SK-N-SH (cell line): ENCODE measurements around the gene AIFM3. TPM values are rescaled to one million over a fixed set of nuclear protein-coding genes. Genes with fewer than 3 reads are reported as not detected.

Source experiments
- CTCF ChIA-PET: fragments of 300-600, 350-600 bp; formaldehyde crosslinking; extraction: SDS; loops from one replicate; lab custom pipeline; 2021; lab: Yijun Ruan, JAX
- POLR2A ChIA-PET: fragments of 350-600 bp; sonication (Branson Sonifier 250); formaldehyde crosslinking; extraction: SDS; loops from one replicate; lab custom pipeline; 2020; ENCODE audit warnings: antibody characterized with exemption, inconsistent platforms; lab: Yijun Ruan, JAX
- DNase-seq: peaks from one replicate; pipeline ENCODE4 v3.0.0; 2012
- H2AFZ ChIP-seq: fragments of 200-600 bp; sonication (generic); 2 replicates; pipeline ENCODE4 v1.8.1; 2016; ENCODE audit warnings: antibody characterized with exemption, mild to moderate bottlenecking, low read depth
- H3F3A ChIP-seq: fragments of 200-600 bp; sonication (generic); replicated peaks from 2 replicates; pipeline ENCODE3; 2016; ENCODE audit warnings: antibody characterized with exemption, mild to moderate bottlenecking; ENCODE audit not compliant: insufficient read depth
- H3K27ac ChIP-seq, 2 experiments: fragments of 200-500 bp in 1 of 2; fragments of 200-600 bp in 1 of 2; sonication (Bioruptor generic) in 1 of 2; sonication (generic), shearing (Covaris generic) in 1 of 2; 2 replicates each; pipeline versions ENCODE4 v1.5.1 to v1.6.1; 2014 to 2016; ENCODE audit warnings: low read depth in 2 of 2, inconsistent platforms in 1 of 2, low read length in 1 of 2, mild to moderate bottlenecking in 1 of 2, mixed read lengths in 1 of 2
- H3K27me3 ChIP-seq: fragments of 200-600 bp; sonication (generic), shearing (Covaris generic); 2 replicates; pipeline ENCODE4 v1.6.1; 2016; ENCODE audit warnings: mixed run types; ENCODE audit not compliant: insufficient read depth
- H3K36me3 ChIP-seq, 2 experiments: fragments of 200-500 bp in 1 of 2; fragments of 200-600 bp in 1 of 2; sonication (Bioruptor generic) in 1 of 2; sonication (generic) in 1 of 2; replicated peaks in 1 of 2; 2 replicates each; pipeline versions ENCODE3 to v1.5.1; 2014 to 2016; ENCODE audit warnings: low read length in 1 of 2, mild to moderate bottlenecking in 1 of 2; ENCODE audit not compliant: insufficient read depth in 2 of 2, control insufficient read depth in 1 of 2
- H3K4me1 ChIP-seq, 2 experiments: fragments of 200-500 bp in 1 of 2; fragments of 200-600 bp in 1 of 2; sonication (Bioruptor generic) in 1 of 2; sonication (generic), shearing (Covaris generic) in 1 of 2; 2 replicates each; pipeline versions ENCODE4 v1.5.1 to v1.6.1; 2014 to 2016; ENCODE audit warnings: low read depth in 1 of 2, low read length in 1 of 2, mixed run types in 1 of 2; ENCODE audit not compliant: insufficient read depth in 2 of 2, control insufficient read depth in 1 of 2
- H3K4me2 ChIP-seq: fragments of 200-600 bp; sonication (generic), shearing (Covaris generic); 2 replicates; pipeline ENCODE4 v1.6.1; 2017; ENCODE audit warnings: mixed run types
- H3K4me3 ChIP-seq, 2 experiments: fragments of 200-500 bp in 1 of 2; fragments of 200-600 bp in 1 of 2; sonication (Bioruptor generic) in 1 of 2; sonication (generic), shearing (Covaris generic) in 1 of 2; 2 replicates each; pipeline versions ENCODE4 v1.5.1 to v1.8.1; 2014 to 2016; ENCODE audit warnings: low read depth in 2 of 2, inconsistent platforms in 1 of 2, low read length in 1 of 2, mild to moderate bottlenecking in 1 of 2, mixed read lengths in 1 of 2, moderate library complexity in 1 of 2
- H3K79me2 ChIP-seq: fragments of 200-600 bp; sonication (generic); 2 replicates; pipeline ENCODE4 v1.8.1; 2017; ENCODE audit warnings: mild to moderate bottlenecking; ENCODE audit not compliant: insufficient read depth
- H3K9ac ChIP-seq: fragments of 200-600 bp; sonication (generic); 2 replicates; pipeline ENCODE4 v1.6.1; 2017; ENCODE audit warnings: mixed run types
- H3K9me2 ChIP-seq: fragments of 200-600 bp; sonication (generic); 2 replicates; pipeline ENCODE4 v1.6.1; 2017; ENCODE audit warnings: mixed run types
- H3K9me3 ChIP-seq: fragments of 200-600 bp; sonication (generic); 2 replicates; pipeline ENCODE4 v1.6.1; 2017; ENCODE audit warnings: mixed run types, mild to moderate bottlenecking, moderate library complexity
- H4K20me1 ChIP-seq: fragments of 200-600 bp; sonication (generic); 2 replicates; pipeline ENCODE4 v1.6.1; 2017; ENCODE audit warnings: mild to moderate bottlenecking, mixed run types; ENCODE audit not compliant: insufficient read depth
- CHD2 ChIP-seq: fragments of 150-350 bp; IDR thresholded peaks from 2 replicates; pipeline ENCODE4 v1.6.1; 2018; ENCODE audit warnings: low read length; ENCODE audit not compliant: partially characterized antibody
- ELF1 ChIP-seq: IDR thresholded peaks from 2 replicates; pipeline ENCODE4 v1.4.0; 2012
- EP300 ChIP-seq, 2 experiments: IDR thresholded peaks; 2 replicates each; pipeline versions ENCODE4 v1.4.0 to v1.6.1; 2012; ENCODE audit warnings: borderline replicate concordance in 1 of 2, low read depth in 1 of 2, low read length in 1 of 2
- EZH2phosphoT487 ChIP-seq: fragments of 200-600 bp; sonication (generic); IDR thresholded peaks from 2 replicates; pipeline ENCODE4 v1.6.1; 2017; ENCODE audit warnings: low read depth, mixed run types, mild to moderate bottlenecking, antibody characterized with exemption, moderate library complexity, borderline replicate concordance
- FOSL2 ChIP-seq: IDR thresholded peaks from 2 replicates; pipeline ENCODE4 v1.4.0; 2012; ENCODE audit warnings: low read depth, mild to moderate bottlenecking, moderate library complexity, borderline replicate concordance
- GABPA ChIP-seq: IDR thresholded peaks from 2 replicates; pipeline ENCODE4 v1.4.0; 2012; ENCODE audit warnings: low read depth, mild to moderate bottlenecking
- GATA2 ChIP-seq: sonication (generic); formaldehyde crosslinking; IDR thresholded peaks from 2 replicates; pipeline ENCODE4 v1.5.0; 2020; ENCODE audit warnings: mild to moderate bottlenecking, missing genetic modification reagents
- JUND ChIP-seq: IDR thresholded peaks from 2 replicates; pipeline ENCODE4 v1.4.0; 2012
- MAX ChIP-seq: IDR thresholded peaks from 2 replicates; pipeline ENCODE4 v1.4.0; 2012; ENCODE audit warnings: low read depth
- MEF2A ChIP-seq: IDR thresholded peaks from 2 replicates; pipeline ENCODE4 v1.4.0; 2012; ENCODE audit warnings: low read depth, borderline replicate concordance
- MXI1 ChIP-seq: IDR thresholded peaks from 2 replicates; pipeline ENCODE4 v1.6.1; 2012; ENCODE audit warnings: mild to moderate bottlenecking, low read depth, low read length, improper control_type of control experiment
- POLR2AphosphoS5 ChIP-seq: IDR thresholded peaks from 2 replicates; pipeline ENCODE4 v1.6.1; 2012; ENCODE audit warnings: low read depth, low read length
- RAD21 ChIP-seq: IDR thresholded peaks from 2 replicates; pipeline ENCODE4 v1.6.1; 2012; ENCODE audit warnings: mild to moderate bottlenecking, low read length
- RCOR1 ChIP-seq: fragments of 150-350 bp; IDR thresholded peaks from 2 replicates; pipeline ENCODE4 v1.6.1; 2017; ENCODE audit warnings: antibody characterized with exemption, low read length
- RXRA ChIP-seq: IDR thresholded peaks from 2 replicates; pipeline ENCODE4 v1.4.0; 2012; ENCODE audit warnings: low read depth, mild to moderate bottlenecking, borderline replicate concordance
- SIN3A ChIP-seq: IDR thresholded peaks from 2 replicates; pipeline ENCODE4 v1.6.1; 2012; ENCODE audit warnings: low read depth, mild to moderate bottlenecking, low read length, moderate library complexity, borderline replicate concordance
- SMC3 ChIP-seq: IDR thresholded peaks from 2 replicates; pipeline ENCODE4 v1.6.1; 2012; ENCODE audit warnings: low read depth, low read length, improper control_type of control experiment
- USF2 ChIP-seq: fragments of 150-350 bp; IDR thresholded peaks from 2 replicates; pipeline ENCODE4 v1.6.1; 2017; ENCODE audit warnings: antibody characterized with exemption, low read length, low read depth, borderline replicate concordance
- YY1 ChIP-seq: IDR thresholded peaks from 2 replicates; pipeline ENCODE4 v1.4.0; 2012; ENCODE audit warnings: low read depth, mild to moderate bottlenecking
- WGBS: methylation state at CpG from one replicate; pipeline ENCODE4 v1.1.6; 2017; ENCODE audit warnings: low lambda C conversion rate; 5-methylcytosine and 5-hydroxymethylcytosine counted together
- polyA plus RNA-seq, 3 experiments: library from polyadenylated mRNA; depleted of rRNA; stranded (reverse); fragments of >200 nt; gene quantifications; 2 replicates each; pipeline ENCODE4 v1.2.3, GENCODE V29; 2012
- TF ChIP-seq, protein P1 (sequence below): fragments of 200-600 bp; sonication (generic); IDR thresholded peaks from 2 replicates; pipeline ENCODE4 v1.6.1; 2017; ENCODE audit warnings: antibody characterized with exemption, mild to moderate bottlenecking, moderate library complexity

The AIFM3 gene
- polyA plus RNA-seq, 1 of the 3 experiments (the other 2 are of a cell fraction), result 1.7 TPM

DNA sequence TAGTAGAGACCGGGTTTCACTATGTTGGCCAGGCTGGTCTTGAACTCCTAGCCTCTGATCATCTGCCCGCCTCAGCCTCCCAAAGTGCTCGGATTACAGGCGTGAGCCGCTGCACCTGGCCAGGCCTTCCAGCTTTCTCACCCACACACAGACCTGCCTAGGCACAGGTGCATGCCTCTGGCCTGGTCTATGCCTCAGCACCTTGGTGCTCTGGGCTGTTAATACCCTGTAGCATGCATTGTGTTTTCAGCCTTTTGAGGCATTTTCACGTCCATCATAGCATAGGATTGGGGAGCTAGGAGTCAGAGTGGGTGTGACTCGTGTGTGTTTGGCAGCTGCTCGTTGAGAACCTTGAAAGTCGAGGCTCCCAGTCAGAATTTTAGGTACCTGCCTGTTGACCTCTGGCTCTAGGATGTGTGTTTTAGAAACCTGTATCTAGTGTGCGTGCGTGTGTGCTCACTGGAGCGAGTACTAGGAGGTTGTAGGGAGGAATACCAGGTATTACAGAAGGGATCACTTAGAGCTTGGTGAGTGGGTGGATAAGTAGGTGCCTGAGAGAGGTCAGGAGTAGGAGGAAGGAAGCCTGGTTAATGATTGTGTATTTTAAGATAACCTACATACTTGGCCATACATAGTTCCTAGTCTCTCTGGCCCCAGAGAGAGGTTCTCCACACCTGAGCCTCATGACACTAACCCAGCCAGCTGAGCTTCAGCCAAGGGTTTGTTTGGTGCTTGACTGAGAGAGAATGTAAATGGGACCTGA is 29.8 kb upstream of the AIFM3 start:
- peaks cover 98% of the 10 kb centered on the region for H3K79me2 ChIP-seq
- peak overlapping the region; percentile 19; the same call in 1 of the 2 replicates for H3K4me2 ChIP-seq
- no peak overlapping the region for H2AFZ ChIP-seq
- H3K9me3 ChIP-seq, result no peaks in the 10 kb centered on the region
- peaks cover 97% of the 10 kb centered on the region for H4K20me1 ChIP-seq
- peaks cover 5 to 13% of the 10 kb centered on the region in 2 experiments; a peak in 2 of 4 replicates for H3K4me1 ChIP-seq
- ChIA-PET CTCF (interaction anchor here (1.2 to 3.1 kb wide), 7 partner anchors 10 to 133 kb away, joined by 3 to 18 read pairs (median 4); partner anchors contain the start of gene CRKL), POLR2A (interaction anchor here (0.7 kb wide), 1 partner anchor 25 kb away, joined by 3 read pairs; no protein-coding TSS in a partner anchor)
- no peak overlapping the region for H3K9ac ChIP-seq
- H3F3A ChIP-seq, result peaks cover 13% of the 10 kb centered on the region
- H3K36me3 ChIP-seq, result peaks cover 3 to 25% of the 10 kb centered on the region in 2 experiments
- H3K4me3 ChIP-seq, result no peak overlapping the region
- 76% methylated on average over 12 of the region's 12 CpGs for WGBS
- no peak overlapping the region for H3K27ac ChIP-seq
- no peak for DNase-seq
- TF ChIP-seq JUND, result no peak
- TF ChIP-seq, all 33 proteins: peak for 0
- H3K9me2 ChIP-seq, result no peaks in the 10 kb centered on the region
- H3K27me3 ChIP-seq, result no peaks in the 10 kb centered on the region

DNA sequence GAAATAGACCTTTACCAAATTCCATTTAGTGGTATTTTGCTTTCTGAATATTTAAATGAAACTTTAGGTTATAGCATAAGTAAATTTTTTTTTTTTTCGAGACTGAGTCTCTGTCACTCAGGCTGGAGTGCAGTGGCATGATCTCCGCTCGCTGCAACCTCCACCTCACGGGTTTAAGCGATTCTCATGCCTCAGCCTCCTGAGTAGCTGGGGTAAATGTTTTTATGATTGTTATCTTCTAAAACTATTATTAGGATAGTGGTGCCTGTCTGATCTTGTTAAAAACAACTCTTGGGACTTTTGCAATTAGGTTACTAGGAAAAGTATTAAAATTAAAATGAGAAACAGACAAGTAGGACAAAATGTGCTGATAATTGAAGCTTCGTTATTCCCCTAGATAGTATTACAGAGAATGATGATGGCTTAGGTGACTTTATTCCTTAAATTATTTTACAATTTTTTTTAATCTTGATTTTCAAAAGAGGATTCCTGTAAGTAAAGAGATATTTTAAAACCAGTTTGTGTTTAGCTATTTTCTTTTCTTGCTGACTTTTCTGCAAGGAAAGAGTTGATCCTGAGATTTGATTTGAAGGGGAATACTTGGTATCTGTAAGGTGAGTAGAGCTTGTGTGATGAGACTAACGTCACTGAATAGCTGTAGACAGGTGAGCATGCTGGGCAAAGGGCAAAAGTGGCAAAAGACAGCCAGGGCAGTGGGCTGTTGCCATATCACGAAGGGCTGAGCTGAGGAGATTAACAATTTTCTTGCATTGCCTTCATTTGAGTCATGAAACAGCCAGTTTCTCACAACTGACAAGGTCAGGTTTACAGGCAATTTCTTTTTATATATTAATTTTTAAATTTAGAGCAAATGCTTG is 29.0 kb upstream of the AIFM3 start:
- no peak for TF ChIP-seq MAX
- no peak for TF ChIP-seq EP300 (IDR thresholded peaks at IDR 0.05; ENCODE audit: borderline replicate concordance in 1 of 2, low read depth in 1 of 2, low read length in 1 of 2)
- no peak for TF ChIP-seq USF2
- no peak for TF ChIP-seq FOSL2
- TF ChIP-seq CHD2, result no peak
- TF ChIP-seq GABPA, result no peak
- TF ChIP-seq POLR2AphosphoS5, result no peak
- no peak for TF ChIP-seq JUND
- no peak for TF ChIP-seq RAD21
- TF ChIP-seq RCOR1, result no peak
- TF ChIP-seq SIN3A, result no peak
- TF ChIP-seq GATA2 (CRISPR knock-in tag), result no peak
- TF ChIP-seq ELF1, result no peak
- no peak for TF ChIP-seq SMC3
- no peak for TF ChIP-seq MXI1
- no peak for TF ChIP-seq EZH2phosphoT487
- no peak for TF ChIP-seq RXRA
- no peak for TF ChIP-seq MEF2A
- no peak for TF ChIP-seq YY1
- TF ChIP-seq, protein P1, sequence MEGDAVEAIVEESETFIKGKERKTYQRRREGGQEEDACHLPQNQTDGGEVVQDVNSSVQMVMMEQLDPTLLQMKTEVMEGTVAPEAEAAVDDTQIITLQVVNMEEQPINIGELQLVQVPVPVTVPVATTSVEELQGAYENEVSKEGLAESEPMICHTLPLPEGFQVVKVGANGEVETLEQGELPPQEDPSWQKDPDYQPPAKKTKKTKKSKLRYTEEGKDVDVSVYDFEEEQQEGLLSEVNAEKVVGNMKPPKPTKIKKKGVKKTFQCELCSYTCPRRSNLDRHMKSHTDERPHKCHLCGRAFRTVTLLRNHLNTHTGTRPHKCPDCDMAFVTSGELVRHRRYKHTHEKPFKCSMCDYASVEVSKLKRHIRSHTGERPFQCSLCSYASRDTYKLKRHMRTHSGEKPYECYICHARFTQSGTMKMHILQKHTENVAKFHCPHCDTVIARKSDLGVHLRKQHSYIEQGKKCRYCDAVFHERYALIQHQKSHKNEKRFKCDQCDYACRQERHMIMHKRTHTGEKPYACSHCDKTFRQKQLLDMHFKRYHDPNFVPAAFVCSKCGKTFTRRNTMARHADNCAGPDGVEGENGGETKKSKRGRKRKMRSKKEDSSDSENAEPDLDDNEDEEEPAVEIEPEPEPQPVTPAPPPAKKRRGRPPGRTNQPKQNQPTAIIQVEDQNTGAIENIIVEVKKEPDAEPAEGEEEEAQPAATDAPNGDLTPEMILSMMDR, result no peak
- peaks cover 3 to 25% of the 10 kb centered on the region in 2 experiments for H3K36me3 ChIP-seq
- peaks cover 98% of the 10 kb centered on the region for H3K79me2 ChIP-seq
- no peak overlapping the region for H3K9ac ChIP-seq
- WGBS, result 91% methylated on average over 8 of the region's 8 CpGs
- H4K20me1 ChIP-seq, result peaks cover 97% of the 10 kb centered on the region
- no peaks in the 10 kb centered on the region for H3K9me2 ChIP-seq
- H3K4me3 ChIP-seq, result no peak overlapping the region
- H3F3A ChIP-seq, result peaks cover 13% of the 10 kb centered on the region
- H3K4me1 ChIP-seq, result peaks cover 5 to 13% of the 10 kb centered on the region in 2 experiments; a peak in 2 of 4 replicates
- no peak for DNase-seq
- CTCF ChIA-PET, result interaction anchor here (1.3 to 3.1 kb wide), 6 partner anchors 11 to 134 kb away, joined by 3 to 18 read pairs (median 4); partner anchors contain the start of gene CRKL
- no peaks in the 10 kb centered on the region for H3K9me3 ChIP-seq
- 0 out of 4 replicates have a peak overlapping the region, but pooled peaks of 1 of the 2 experiments have one; percentile 21 for H3K27ac ChIP-seq
- H2AFZ ChIP-seq, result no peak overlapping the region
- peak overlapping the region; percentile 19; the same call in 1 of the 2 replicates for H3K4me2 ChIP-seq
- POLR2A ChIA-PET, result interaction anchor here (0.7 kb wide), 1 partner anchor 26 kb away, joined by 3 read pairs; no protein-coding TSS in a partner anchor
- H3K27me3 ChIP-seq, result no peaks in the 10 kb centered on the region
